K562 (cell line): ENCODE measurements around the gene GRIK5. TPM values are rescaled to one million over a fixed set of nuclear protein-coding genes. Genes with fewer than 3 reads are reported as not detected.

Experiments
- BCL6 ChIP-seq: fragments of 250-450 bp; sonication (Bioruptor Pico); IDR thresholded peaks from 2 replicates; pipeline ENCODE4 v1.4.0; 2020
- BRD4 ChIP-seq: fragments of 200-600 bp; sonication (generic); IDR thresholded peaks from 2 replicates; pipeline ENCODE4 v1.6.1; 2017; ENCODE audit warnings: inconsistent platforms
- EHMT2 ChIP-seq: fragments of 450-650 bp; IDR thresholded peaks from 2 replicates; pipeline ENCODE4 v1.6.1; 2018; ENCODE audit warnings: antibody characterized with exemption
- ZNF133 ChIP-seq: fragments of 250-450 bp; sonication (Bioruptor Pico); IDR thresholded peaks from 2 replicates; pipeline ENCODE4 v1.4.0; 2020; ENCODE audit warnings: mild to moderate bottlenecking
- ZNF699 ChIP-seq: fragments of 250-450 bp; sonication (Bioruptor Pico); IDR thresholded peaks from 2 replicates; pipeline ENCODE4 v1.8.0; 2021; ENCODE audit warnings: mild to moderate bottlenecking, moderate library complexity; ENCODE audit not compliant: insufficient replicate concordance
- ZSCAN32 ChIP-seq: fragments of 450-650 bp; formaldehyde crosslinking; IDR thresholded peaks from 2 replicates; pipeline ENCODE4 v1.4.0; 2020; ENCODE audit warnings: mild to moderate bottlenecking, moderate library complexity
- polyA plus RNA-seq, 8 experiments: library from polyadenylated mRNA; depleted of rRNA in 4 of 8; stranded (reverse) in 5 of 8; unstranded in 3 of 8; fragments of >200 nt; fragmentation: Nextera tagmentation in 2 of 8; fragmentation: Illumina TruSeq in 1 of 8; extraction: Ambion mirVana in 2 of 8; extraction: Trizol in 1 of 8; gene quantifications; 2 replicates each; pipeline versions ENCODE4 v1.2.1 to v1.2.3, GENCODE V29; 2011 to 2014; ENCODE audit warnings: inconsistent platforms in 1 of 8, missing spikeins in 1 of 8
- total RNA-seq, 7 experiments: library from RNA; depleted of rRNA in 6 of 7; stranded (reverse); fragments of >200 nt in 6 of 7; fragmentation: Illumina TruSeq in 2 of 7; extraction: Trizol in 2 of 7; gene quantifications; 2 replicates each; pipeline versions ENCODE4 v1.2.1 to v1.2.3, GENCODE V29; 2011 to 2021; ENCODE audit warnings: low replicate concordance in 1 of 7
- TF ChIP-seq, protein P1 (sequence below): fragments of 250-450 bp; sonication (Bioruptor Pico); IDR thresholded peaks from 2 replicates; pipeline ENCODE4 v1.8.0; 2022; ENCODE audit warnings: inconsistent platforms

GRIK5 gene
- total and polyA plus RNA-seq, 9 of the 15 experiments (the other 6 are each of a cell fraction or from before 2014, with no cell fraction given), result 0.04 to 0.55 (median 0.27) TPM; not detected in 2

- TF ChIP-seq, protein P1, sequence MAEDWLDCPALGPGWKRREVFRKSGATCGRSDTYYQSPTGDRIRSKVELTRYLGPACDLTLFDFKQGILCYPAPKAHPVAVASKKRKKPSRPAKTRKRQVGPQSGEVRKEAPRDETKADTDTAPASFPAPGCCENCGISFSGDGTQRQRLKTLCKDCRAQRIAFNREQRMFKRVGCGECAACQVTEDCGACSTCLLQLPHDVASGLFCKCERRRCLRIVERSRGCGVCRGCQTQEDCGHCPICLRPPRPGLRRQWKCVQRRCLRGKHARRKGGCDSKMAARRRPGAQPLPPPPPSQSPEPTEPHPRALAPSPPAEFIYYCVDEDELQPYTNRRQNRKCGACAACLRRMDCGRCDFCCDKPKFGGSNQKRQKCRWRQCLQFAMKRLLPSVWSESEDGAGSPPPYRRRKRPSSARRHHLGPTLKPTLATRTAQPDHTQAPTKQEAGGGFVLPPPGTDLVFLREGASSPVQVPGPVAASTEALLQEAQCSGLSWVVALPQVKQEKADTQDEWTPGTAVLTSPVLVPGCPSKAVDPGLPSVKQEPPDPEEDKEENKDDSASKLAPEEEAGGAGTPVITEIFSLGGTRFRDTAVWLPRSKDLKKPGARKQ (CRISPR knock-in tag), result no peak
- TF ChIP-seq BRD4 (no peak), BCL6 (CRISPR knock-in tag) (no peak), EHMT2 (no peak), ZNF133 (no peak), ZSCAN32 (CRISPR knock-in tag) (no peak), ZNF699 (CRISPR knock-in tag) (no peak)
These were observed 39.2 kb downstream of the GRIK5 start (continued) for GRCh38 chr19:42030645-42031440.
